AG10803 (cell line): ENCODE data around the gene DNAJC15.

Source experiments
- DNase-seq: peaks from one replicate; pipeline ENCODE4 v3.0.0; 2010; ENCODE audit warnings: low read depth
- H3K4me3 ChIP-seq: 2 replicates; pipeline ENCODE4 v1.5.1; 2011; ENCODE audit warnings: mild to moderate bottlenecking, low read length, control low read depth
- TF ChIP-seq, protein P1 (sequence below): conservative IDR thresholded peaks from 2 replicates; pipeline ENCODE4 v1.5.1; 2011; ENCODE audit warnings: mild to moderate bottlenecking, low read length, control low read depth, inconsistent platforms

The DNAJC15 gene

DNA sequence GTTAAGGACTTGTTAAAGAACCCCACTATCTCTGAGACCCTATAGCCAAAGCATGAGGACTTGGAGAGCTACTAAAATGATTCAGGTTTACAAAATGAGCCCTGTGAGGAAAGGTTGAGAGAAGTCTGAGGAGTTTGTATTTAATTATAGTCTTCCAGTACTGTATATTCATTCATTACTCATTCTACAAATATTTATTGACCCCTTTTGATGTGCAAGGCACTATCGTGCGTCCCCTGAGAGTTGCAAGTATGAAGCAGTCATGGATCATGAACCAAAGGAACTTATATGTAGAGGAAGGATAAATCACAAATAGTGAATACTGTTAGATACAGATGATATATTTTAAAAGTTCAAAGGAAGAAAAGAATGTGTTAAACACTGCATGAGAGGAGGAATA, 84.4 kb downstream of the DNAJC15 start:
- peak; percentile 58 for DNase-seq
- no peak overlapping the region for H3K4me3 ChIP-seq
- TF ChIP-seq, protein P1, sequence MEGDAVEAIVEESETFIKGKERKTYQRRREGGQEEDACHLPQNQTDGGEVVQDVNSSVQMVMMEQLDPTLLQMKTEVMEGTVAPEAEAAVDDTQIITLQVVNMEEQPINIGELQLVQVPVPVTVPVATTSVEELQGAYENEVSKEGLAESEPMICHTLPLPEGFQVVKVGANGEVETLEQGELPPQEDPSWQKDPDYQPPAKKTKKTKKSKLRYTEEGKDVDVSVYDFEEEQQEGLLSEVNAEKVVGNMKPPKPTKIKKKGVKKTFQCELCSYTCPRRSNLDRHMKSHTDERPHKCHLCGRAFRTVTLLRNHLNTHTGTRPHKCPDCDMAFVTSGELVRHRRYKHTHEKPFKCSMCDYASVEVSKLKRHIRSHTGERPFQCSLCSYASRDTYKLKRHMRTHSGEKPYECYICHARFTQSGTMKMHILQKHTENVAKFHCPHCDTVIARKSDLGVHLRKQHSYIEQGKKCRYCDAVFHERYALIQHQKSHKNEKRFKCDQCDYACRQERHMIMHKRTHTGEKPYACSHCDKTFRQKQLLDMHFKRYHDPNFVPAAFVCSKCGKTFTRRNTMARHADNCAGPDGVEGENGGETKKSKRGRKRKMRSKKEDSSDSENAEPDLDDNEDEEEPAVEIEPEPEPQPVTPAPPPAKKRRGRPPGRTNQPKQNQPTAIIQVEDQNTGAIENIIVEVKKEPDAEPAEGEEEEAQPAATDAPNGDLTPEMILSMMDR: no peak

DNA sequence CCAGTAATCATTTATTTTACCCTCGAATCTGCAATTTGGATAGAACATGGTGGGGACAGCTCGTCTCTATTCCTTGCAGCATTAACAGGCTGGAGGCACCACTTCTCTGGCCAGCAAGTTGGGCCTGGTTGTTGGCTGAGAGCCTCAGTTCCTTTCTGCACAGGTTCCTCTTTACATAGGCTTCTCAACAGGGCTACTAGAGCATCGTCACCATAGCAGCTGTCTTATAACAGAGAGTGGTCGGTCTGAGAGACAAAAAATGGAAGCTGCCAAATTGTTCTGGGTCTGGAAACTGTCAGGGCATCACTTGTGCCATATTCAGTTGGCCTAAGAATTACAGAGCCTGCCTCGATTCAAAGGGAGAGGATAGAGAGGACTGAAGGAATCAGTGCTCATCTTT, 86.7 kb downstream of the DNAJC15 start:
- no peak overlapping the region for H3K4me3 ChIP-seq
- TF ChIP-seq, protein P1: no peak
- no peak for DNase-seq

DNA sequence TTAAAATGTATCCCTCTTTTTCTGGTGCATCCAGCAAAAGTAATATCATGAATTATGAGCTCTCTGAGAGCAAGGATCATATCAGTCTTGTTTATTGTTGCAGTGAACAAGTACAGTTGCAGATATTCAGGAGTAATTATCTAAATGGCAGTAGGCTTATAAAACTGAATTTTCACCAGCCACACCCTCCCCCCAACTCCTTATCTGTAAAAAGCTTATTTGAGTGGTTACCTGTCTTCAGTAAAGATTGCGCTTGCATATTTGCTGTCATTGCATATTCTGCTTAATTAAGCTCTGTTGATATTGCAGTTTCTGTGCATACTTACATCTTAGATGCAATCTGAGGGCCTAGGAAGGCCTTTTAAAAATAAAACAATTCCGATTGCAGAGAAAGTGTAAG, 87.3 kb downstream of the DNAJC15 start:
- DNase-seq: no peak
- TF ChIP-seq, protein P1: no peak
- no peak overlapping the region for H3K4me3 ChIP-seq

DNA sequence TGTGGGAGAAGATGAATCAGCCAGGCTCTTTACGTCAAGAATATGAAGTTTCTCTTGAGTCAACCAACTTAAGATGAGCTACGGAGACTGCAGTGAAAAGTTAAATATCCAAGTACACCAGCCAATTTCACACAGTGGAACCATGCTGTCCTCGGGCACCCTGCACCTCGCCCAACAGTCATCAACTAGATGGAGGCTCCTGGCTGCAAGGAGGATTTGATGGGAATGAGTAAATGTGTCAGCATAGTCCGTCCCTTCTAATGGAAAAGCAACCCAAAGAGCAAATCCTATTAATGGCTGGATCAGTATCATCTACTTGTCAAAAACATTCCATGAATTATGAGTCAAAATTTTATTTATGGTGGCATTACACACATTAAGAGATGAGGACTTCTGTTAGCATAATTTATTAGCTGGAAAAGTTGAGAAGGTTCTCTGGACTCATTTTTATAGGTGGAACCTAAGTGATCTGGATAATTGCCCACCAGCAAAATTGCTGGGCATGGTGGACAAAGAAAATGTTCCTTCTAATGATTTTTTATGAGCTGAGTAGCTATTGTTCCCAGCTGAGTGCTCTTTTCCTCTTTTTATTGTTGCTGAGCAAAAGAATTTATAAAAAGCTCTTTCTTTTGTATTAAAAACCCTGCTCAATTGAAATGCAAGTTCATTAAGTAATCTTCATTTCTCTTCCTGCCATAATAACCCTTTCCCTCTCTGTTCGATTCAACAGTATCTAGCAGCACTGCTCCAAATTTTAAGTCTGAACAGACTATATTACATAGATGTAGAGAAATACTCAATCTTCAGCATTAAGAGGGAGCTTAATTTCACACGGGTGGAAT, 88.4 kb downstream of the DNAJC15 start:
- no peak overlapping the region for H3K4me3 ChIP-seq
- DNase-seq: no peak
- TF ChIP-seq, protein P1: no peak

DNA sequence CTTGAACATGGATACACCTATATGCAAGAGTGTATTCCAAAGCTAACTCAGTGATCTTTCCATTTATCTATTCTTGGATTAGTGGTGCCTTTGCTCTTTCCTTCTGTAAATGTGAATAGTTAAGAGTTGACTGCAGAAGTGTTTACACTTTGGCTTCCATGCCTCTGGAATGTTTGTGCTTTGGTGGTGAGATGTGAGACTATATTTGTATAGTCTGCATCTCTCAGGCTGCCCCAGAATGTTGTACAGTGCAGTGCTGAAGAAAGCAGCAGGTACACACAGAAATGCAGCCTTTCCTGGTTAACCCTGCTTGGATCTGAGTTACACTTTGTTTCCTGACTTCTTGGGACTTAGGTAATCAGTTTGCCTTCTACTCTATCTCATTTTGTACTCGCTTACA, 90.2 kb downstream of the DNAJC15 start:
- DNase-seq: no peak
- TF ChIP-seq, protein P1: no peak

DNA sequence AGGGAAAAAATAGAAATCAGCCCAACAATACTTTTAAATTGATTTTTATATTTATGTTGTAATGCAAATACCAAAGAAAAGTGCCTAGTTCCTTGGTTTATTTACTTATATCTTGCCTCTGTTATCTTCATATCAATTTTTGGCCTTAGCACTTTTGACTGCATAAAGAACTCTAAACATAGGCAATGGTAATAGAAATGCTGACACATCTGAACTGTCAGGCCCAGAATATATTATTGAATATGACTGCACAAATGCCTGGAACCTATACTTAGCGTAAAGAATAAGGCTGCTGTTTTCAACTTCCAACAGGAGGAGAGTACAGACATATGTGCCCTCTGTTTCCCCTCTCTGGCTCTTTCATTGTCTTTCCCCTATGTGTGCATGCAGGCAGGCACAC, 91.1 kb downstream of the DNAJC15 start:
- DNase-seq: no peak
- TF ChIP-seq, protein P1: no peak
- no peak overlapping the region for H3K4me3 ChIP-seq

More for the DNA sequence above, 90.2 kb downstream of the DNAJC15 start:
- no peak overlapping the region for H3K4me3 ChIP-seq

DNA sequence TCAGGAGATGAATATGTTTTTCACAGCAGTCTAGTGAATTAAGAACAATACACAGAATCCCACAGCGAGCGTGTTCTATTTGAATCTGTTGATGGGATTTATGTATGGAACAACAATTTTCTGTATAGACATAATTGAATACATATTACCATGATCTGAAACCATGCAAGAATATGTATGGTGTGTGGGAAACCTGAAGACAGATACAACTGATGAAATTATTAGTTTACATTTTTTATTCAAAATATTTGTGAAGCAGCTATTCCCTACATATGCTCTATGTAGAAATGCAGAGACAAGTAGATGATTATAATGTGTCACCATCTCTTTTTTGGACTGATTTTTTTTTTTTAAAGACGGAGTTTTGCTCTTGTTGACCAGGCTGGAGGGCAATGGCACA, 91.8 kb downstream of the DNAJC15 start:
- no peak overlapping the region for H3K4me3 ChIP-seq
- TF ChIP-seq, protein P1: no peak
- no peak for DNase-seq
